DND-41 (cell line): Measurements from ENCODE around the gene TIMM22.

Experiments used
- CTCF ChIP-seq: IDR thresholded peaks from 2 replicates; pipeline ENCODE4 v1.5.1; 2012; ENCODE audit warnings: borderline replicate concordance, low read length, moderate library complexity, mild to moderate bottlenecking; ENCODE audit not compliant: poor library complexity, severe bottlenecking; ENCODE audit errors: extremely low read depth
- EZH2 ChIP-seq: IDR thresholded peaks from 3 replicates; pipeline ENCODE4 v1.6.1; 2012; ENCODE audit warnings: borderline replicate concordance, low read depth, mild to moderate bottlenecking, moderate library complexity, low read length, inconsistent platforms; ENCODE audit not compliant: severe bottlenecking

- TF ChIP-seq CTCF (no peak), EZH2 (no peak)
Measured at GRCh38 chr17:1042486-1042885, 45.6 kb downstream of the TIMM22 start.
